Raji (cell line): ENCODE measurements around the gene BAG1.

ENCODE experiments used
- POLR2A ChIP-seq: IDR thresholded peaks from 2 replicates; pipeline ENCODE4 v1.6.1; 2011; ENCODE audit warnings: low read depth, low read length, control low read depth; ENCODE audit not compliant: insufficient read depth

BAG1 gene

DNA sequence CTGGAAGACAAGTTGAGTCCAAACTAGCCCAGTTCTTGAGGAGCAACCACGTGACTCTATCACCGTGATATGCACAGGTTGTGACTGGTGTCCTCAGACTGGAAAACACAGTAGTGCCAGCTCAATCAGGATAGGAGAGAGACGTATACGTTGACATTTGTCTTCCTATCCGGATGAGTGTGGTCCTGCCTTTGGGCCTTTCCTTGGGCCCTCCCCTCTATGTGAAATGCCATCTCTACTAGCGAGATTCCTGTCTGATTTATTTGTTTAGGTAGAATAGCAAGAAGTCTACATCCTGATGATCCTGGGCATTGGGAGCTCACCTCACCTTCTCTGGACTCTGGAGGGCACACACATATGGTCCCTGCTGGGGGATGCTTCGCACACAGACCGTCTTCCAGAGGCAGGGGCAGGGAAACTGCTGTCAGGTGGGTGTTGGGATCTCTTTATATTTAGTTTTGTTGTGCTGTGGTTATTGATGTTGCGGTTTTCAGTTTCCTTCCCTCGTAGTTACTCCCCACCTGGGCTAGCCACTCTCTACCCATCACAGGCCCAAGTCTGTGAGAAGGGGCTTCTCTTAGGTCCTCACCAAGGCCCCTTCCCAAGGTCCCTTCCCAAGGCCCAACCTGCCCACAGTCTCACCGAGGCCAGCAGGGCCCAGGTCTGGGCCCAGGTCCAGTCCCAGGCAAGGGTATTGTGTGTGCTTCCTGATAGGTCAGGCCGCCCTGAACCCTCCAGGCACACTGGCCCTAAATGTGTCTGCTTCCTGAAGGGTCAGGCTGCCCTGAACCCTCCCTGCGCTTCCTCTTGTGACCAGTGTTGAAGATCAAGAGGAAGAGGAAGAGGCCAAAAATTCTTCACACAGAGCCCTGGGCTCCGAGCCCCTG lies 43.6 kb downstream of the BAG1 start:
- TF ChIP-seq POLR2A, result no peak

DNA sequence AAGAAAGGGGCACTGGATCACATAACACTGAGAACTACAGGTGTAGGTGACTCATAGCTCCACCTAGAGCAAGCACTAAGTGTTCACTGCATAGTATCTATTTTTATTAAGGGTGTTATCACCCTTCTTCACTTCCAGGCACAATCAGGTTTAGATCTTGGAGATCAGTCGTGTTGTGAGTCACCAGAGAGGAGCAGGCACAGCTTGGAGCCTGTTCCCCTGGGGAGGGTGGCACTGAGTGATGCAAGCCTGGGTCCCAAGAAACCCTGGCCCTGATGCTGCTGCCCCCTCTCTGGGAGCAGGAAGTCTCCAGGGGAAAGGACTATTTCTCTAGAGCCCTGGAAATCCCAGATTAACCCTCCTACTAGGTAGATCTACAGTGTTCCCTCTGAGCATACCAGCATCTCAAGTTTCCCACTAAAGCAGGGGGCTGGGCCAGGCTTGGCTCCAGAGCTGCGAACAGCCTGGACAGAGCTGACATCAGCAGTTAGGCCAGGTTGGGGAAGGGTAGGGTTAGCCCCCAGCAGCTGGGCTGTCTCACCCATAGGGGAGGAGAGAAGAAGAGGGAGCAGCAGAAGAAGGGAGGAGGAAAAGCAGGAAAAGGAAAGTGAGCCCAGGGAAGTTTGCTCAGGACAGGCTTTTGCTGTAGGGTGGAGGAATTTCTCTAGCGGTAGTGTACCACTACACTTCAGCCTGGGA lies 52.7 kb downstream of the BAG1 start:
- no peak for TF ChIP-seq POLR2A

DNA sequence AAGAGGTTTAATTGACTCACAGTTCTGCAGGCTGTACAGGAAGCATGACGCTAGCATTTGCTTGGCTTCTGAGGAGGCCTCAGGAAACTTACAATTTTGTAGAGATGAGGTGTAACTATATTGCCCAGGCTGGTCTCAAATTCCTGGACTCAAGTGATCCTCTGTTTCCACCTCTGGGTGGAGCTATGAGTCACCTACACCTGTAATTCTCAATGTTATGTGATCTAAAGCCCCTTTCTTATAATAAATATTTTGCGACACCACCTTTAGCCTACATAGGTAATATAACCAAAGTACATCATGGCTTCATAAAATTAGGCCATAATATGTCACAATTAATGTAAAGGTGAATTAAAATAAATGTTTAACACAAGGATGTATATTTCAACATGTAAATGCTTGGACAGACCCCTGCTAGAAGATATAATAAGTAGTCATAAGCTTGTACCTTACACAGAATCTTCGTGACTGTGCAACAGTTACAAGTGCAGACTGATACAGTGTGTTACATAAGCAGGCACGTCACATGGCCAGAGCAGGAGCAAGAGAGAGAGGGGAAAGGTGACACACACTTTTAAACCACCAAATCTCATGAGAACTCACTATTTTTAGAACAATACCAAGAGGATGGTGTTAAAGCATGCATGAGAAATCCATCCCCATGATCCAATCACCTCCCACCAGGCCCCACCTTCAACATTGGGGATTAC lies 54.3 kb downstream of the BAG1 start:
- TF ChIP-seq POLR2A, result no peak

DNA sequence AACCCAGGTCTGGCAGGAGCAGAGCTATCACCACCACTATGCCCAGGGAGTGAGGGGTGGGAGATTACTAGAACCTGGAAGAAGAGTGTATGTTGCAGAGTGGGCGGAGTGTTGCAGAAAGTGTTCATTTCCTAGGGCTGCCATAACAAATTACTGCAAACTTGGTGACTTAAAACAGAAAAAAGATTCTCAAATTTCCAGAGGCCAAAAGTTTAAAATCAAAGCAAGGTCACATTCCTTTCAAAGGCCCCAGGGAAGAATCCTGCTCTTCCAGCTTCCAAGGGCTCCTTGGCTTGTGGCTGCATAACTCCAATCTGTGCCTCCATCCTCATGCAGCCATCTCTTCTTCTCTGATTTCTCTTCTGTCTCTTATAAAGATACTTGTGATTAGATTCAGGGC lies 55.1 kb downstream of the BAG1 start:
- no peak for TF ChIP-seq POLR2A

DNA sequence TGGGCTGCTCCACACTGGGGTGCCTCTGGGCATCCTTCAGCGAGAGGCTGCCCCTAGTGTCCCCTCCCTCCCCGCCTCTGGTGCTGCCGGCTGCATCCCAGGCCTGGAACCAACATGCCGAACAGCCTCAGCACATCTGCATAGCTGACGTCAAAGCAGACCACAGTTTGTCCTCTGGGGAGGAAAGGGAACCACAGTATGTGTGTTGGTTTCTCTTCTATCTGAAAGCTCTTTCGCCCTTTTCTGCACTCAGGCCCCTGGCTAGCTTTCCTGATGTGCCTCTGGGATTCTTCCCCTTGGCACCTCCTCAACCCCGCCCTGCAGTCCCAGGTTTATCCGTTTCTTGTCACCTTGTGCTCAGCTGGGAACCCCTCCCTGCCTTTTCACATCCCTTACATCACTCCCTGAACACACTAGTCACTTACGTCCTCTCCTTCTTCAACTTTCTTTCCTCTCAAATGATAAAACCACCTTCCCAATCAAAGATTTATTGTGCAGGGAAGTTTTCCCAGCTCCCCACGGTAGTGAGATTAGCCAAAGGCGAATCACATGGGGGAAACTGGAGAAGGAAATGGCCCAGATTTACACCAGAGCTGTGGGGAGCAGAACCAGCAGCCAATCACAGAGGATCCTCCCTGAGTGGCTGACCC lies 61.8 kb downstream of the BAG1 start:
- TF ChIP-seq POLR2A, result no peak
